ENCODE results near the gene PDPK1.

PDPK1 gene

DNA sequence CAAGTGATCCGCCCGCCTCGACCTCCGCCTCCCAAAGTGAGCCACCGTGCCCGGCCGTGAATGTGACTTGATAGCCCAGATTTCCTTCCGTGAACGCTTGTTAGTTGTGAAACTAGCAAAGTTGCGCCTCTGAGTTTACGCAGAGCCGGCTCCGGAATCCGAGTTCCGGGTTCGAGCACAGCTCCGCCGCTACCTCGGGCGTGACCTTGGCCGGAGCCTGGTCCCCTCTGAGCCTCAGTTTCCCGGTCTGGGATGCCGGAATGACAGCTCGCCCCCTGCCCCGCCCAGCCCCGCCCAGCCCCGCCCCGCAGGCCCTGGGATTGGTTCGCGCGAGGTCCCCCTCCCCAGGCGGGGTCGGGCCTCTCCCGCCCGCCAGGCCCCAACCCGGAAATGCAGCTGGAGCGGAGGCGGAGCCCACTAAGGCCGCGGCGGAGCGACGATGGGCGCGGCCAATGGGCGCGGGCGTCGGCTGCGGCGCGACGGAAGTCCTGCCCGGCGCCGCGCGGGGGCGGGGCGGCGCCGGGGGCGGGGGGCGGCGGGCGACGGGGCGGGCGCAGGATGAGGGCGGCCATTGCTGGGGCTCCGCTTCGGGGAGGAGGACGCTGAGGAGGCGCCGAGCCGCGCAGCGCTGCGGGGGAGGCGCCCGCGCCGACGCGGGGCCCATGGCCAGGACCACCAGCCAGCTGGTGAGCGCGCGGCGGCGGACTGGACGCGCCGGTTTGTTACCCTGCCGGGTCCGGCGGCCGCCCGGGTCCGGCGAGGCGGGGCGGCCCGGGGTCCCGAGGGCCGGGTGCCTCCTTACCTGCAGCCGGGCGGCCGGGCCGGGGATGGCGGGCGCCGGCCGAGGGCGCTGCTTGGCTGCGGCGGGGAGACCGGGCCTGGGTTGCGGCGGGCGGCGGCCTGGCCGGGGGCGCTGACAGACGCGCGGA lies at the start of gene PDPK1:
Gene PDPK1 (plus strand): TSS at position 571 of the 929 bp plus-strand sequence. CDS start 92 bp downstream, at position 663.
- Mint-ChIP-seq H3K9me3 (no peaks in the 10 kb centered on the region), H3K27ac (peak within 1 kb of the TSS; percentile 95 to 97), H3K4me3 (peak within 1 kb of the TSS; percentile 88 to 94), H3K27me3 (no peaks in the 10 kb centered on the region), H3K4me1 (peaks cover 47% of the 10 kb centered on the region)
- ATAC-seq = peak; percentile 90
- peak; percentile 95 to 96 for DNase-seq

DNA sequence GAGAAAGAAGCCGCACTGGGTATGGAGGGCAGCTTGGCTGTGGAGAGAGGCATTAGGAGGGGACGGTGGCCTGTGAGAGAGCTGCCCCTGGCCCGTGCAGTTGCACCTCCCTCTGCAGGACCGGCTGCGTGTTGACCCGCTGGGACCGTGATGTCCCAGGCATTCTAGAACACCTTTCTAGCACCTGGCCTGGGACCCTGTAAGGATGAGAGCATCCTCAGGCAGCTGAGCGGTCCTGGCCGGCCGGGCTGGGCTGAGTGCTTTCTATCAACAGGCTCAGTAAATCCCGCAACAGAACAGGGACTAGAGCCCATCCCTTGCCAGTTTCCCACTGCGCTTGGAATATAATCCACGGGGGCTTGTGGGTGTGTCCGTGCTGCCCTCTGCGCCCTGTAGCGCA lies 48.2 kb upstream of the PDPK1 start:
- Mint-ChIP-seq H3K27ac (peak overlapping the region in 1 of 2 donors; percentile 19), H3K9me3 (no peaks in the 10 kb centered on the region), H3K27me3 (no peaks in the 10 kb centered on the region), H3K4me3 (no peak overlapping the region), H3K4me1 (peaks cover 23% of the 10 kb centered on the region)
- ATAC-seq (no peak), DNase-seq (no peak)

DNA sequence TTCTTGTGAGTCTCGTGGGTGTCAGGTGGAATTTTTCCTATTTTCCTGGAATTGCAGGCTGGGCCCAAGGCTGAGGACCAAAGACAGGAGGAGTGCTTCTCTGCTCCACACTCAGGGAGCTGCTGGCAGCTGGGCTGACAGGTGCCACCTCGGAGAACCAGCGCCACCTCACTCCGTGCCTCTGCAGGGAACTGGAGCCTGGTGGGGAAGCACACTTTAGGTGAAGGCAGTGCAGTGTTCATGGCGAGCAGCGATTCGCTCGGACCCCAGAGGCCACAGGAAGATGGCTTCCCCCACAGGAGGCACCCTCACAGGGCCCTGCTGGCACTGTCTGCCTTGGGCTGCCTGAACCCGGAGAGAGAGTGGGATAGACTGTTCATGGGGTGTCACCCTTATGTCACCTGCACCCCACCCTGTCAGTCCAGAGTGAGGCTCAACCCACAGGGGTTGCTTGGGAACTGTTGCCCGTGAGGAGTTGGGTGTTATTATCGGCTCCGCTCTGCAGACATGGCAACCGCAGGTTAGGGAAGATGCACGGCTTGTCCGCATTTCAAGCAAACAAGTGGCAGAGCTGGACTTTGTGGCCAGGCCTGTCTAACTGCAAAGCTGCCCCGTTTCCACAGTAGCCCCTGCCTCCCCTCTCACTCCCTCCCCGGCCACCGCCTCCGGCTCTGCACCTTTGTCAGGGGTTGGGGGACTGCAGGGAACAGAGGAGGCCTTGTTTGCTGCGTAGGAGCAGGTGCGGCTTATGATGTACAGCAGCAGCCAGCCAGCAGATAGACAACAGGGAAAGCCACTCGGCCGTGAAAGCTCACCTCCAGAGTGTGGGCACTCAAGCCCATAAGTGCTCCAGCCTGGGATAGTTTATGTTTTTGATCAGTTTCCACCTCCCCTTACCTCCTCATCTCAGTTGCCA lies 47.4 kb upstream of the PDPK1 start:
- ATAC-seq (no peak), DNase-seq (no peak)
- Mint-ChIP-seq H3K27ac (no peak overlapping the region), H3K9me3 (no peaks in the 10 kb centered on the region), H3K4me3 (no peak overlapping the region), H3K4me1 (peaks cover 23% of the 10 kb centered on the region), H3K27me3 (no peaks in the 10 kb centered on the region)

DNA sequence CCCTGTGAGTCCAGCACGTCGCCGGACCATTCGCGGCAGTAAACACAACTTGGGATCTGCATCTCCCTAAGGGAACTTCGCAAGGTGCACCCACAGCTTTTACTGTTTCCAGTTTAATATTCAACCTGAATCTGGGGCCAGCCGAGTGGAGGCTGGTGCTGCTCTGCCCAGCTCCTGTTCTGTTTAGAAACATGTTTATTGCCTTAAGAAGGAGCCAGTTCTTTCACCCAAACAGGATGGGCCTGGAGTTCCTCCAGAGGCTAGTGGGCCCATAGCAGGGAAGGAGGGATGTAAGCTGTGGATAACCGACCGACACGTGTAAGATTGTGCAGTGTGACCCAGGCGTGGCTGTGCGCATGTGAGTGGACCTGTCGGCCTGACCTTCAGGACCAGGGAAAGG lies 45.5 kb upstream of the PDPK1 start:
- ATAC-seq = no peak

GRCh38 chr16:2493605-2494004 lies 44.2 kb upstream of the PDPK1 start:
- ATAC-seq (no peak), DNase-seq (no peak)
- H3K27me3 Mint-ChIP-seq = no peaks in the 10 kb centered on the region
- H3K4me1 Mint-ChIP-seq = no peaks in the 10 kb centered on the region
- no peak overlapping the region for H3K4me3 Mint-ChIP-seq
- H3K9me3 Mint-ChIP-seq = no peaks in the 10 kb centered on the region
- H3K27ac Mint-ChIP-seq = peak overlapping the region in 1 of 2 donors; percentile 86

More for the DNA sequence above, 45.5 kb upstream of the PDPK1 start:
- H3K4me1 Mint-ChIP-seq = peaks cover 10% of the 10 kb centered on the region
- H3K27me3 Mint-ChIP-seq = no peaks in the 10 kb centered on the region
- no peak for DNase-seq
- no peaks in the 10 kb centered on the region for H3K9me3 Mint-ChIP-seq
- peak overlapping the region in 1 of 2 donors; percentile 34 for H3K27ac Mint-ChIP-seq
- H3K4me3 Mint-ChIP-seq = no peak overlapping the region

DNA sequence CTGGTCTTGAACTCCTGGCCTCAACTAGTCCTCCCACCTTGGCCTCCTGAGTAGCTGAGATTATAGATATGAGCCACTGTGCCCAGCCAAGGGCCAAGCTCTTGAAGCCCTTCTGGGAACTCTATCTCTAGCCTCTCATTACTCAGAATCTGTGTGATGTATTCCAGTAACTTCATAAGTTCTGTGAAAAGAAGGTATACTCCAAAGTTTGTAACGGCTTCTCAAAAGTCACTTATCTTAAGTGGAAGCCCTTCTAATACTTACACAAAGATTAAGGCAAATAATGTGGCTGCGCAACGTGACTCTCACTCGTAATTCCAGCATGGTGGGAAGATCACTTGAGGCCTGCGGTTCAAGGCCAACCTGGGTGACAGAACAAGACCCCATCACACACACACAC lies 43.2 kb upstream of the PDPK1 start:
- no peak for ATAC-seq
- H3K9me3 Mint-ChIP-seq = no peaks in the 10 kb centered on the region
- no peaks in the 10 kb centered on the region for H3K4me1 Mint-ChIP-seq
- no peak for DNase-seq
- no peak overlapping the region for H3K4me3 Mint-ChIP-seq
- no peak overlapping the region for H3K27ac Mint-ChIP-seq
- H3K27me3 Mint-ChIP-seq = no peaks in the 10 kb centered on the region

GRCh38 chr16:2495041-2495440 lies 42.8 kb upstream of the PDPK1 start:
- Mint-ChIP-seq H3K9me3 (no peaks in the 10 kb centered on the region), H3K27me3 (no peaks in the 10 kb centered on the region), H3K4me3 (no peak overlapping the region), H3K4me1 (no peaks in the 10 kb centered on the region), H3K27ac (no peak overlapping the region)
- ATAC-seq = no peak
- DNase-seq = no peak

- Mint-ChIP-seq H3K4me1 (no peaks in the 10 kb centered on the region), H3K4me3 (no peak overlapping the region), H3K9me3 (no peaks in the 10 kb centered on the region), H3K27ac (no peak overlapping the region), H3K27me3 (no peaks in the 10 kb centered on the region)
- no peak for ATAC-seq
- DNase-seq = no peak
Measured at GRCh38 chr16:2496223-2497115, 41.4 kb upstream of the PDPK1 start.

- DNase-seq (no peak), ATAC-seq (no peak)
- H3K4me3 Mint-ChIP-seq = no peak overlapping the region
- H3K27ac Mint-ChIP-seq = no peak overlapping the region
- H3K4me1 Mint-ChIP-seq = no peaks in the 10 kb centered on the region
- H3K27me3 Mint-ChIP-seq = no peaks in the 10 kb centered on the region
- H3K9me3 Mint-ChIP-seq = no peaks in the 10 kb centered on the region
Measured at GRCh38 chr16:2497116-2497630, 40.6 kb upstream of the PDPK1 start.

DNA sequence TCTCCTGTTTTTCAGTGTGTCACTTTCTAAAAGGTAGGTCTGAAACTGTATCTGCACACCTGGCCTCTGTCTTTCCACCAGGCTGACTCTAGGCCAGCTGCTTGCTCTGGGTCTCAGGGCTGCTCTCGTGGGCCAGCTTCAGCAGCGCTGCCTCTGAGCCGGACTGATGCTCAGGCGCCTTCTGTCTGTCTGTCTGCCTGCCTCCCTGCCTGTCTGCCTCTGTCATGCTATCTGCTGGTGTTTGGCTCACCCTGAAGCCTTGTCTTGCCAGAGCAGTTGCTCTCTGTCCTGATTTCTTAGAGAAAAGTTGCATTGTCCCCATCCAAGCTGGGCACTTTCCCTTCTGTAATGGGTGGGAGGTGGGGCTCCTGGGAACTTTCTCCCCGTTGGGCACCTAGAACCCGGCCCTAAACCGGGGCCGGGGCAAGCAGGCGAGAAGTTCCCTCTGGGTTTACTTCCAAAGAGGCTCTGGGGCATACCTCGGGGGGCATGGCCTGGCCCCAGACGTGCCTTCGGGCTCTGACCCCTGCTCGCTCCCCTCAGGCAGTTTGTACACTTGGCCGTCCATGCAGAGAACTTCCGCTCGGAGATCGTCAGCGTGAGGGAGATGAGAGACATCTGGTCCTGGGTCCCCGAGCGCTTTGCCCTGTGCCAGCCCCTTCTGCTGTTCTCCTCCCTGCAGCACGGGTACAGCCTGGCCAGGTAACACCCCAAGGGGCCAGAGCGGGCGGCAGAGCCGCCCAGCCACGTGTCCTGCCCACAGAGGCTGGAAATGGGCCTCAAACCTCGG lies 39.9 kb upstream of the PDPK1 start:
- DNase-seq (no peak), ATAC-seq (no peak)
- no peak overlapping the region for H3K27ac Mint-ChIP-seq
- H3K9me3 Mint-ChIP-seq = no peaks in the 10 kb centered on the region
- H3K27me3 Mint-ChIP-seq = no peaks in the 10 kb centered on the region
- no peak overlapping the region for H3K4me3 Mint-ChIP-seq
- no peaks in the 10 kb centered on the region for H3K4me1 Mint-ChIP-seq

DNA sequence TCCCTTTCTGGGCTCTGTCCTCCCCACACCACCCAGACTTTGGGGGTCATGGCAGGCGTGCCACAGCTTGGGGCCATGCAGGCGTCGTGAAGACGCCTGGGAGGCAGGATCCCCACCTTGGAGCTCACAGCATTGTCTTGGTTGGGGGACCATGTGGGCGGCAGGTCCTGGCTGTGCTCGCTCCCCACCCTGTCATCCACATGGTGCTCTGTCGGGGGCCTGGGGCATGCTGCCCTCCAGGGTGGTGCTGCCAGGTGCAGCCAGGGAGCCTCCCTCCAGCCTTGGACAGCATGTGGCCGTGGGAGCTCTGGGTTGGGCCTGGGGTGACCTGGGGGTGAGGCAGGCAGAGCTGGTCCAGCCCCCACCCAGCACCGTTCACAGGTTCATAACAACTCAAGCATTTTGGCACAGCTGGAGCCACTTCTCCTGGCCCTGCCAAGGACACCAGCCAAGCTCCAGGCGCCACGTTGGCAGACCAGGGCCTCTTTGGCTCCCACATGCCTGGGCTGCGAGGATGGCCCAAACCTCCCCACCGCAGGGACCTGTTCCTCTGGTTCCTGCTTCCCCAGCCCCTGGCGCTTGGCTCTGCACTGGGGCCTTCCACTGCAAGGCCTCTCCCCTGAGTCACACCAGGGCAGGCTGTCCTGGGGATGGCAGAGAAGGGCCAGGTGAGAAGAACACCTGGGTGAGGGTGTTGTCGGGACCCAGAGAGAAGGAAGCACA lies 39.1 kb upstream of the PDPK1 start:
- Mint-ChIP-seq H3K9me3 (no peaks in the 10 kb centered on the region), H3K27ac (peak overlapping the region in 1 of 2 donors; percentile 65), H3K27me3 (no peaks in the 10 kb centered on the region), H3K4me1 (no peaks in the 10 kb centered on the region), H3K4me3 (no peak overlapping the region)
- DNase-seq (no peak), ATAC-seq (no peak)

GRCh38 chr16:2499454-2499853 lies 38.4 kb upstream of the PDPK1 start:
- H3K4me3 Mint-ChIP-seq = no peak overlapping the region
- H3K9me3 Mint-ChIP-seq = no peaks in the 10 kb centered on the region

DNA sequence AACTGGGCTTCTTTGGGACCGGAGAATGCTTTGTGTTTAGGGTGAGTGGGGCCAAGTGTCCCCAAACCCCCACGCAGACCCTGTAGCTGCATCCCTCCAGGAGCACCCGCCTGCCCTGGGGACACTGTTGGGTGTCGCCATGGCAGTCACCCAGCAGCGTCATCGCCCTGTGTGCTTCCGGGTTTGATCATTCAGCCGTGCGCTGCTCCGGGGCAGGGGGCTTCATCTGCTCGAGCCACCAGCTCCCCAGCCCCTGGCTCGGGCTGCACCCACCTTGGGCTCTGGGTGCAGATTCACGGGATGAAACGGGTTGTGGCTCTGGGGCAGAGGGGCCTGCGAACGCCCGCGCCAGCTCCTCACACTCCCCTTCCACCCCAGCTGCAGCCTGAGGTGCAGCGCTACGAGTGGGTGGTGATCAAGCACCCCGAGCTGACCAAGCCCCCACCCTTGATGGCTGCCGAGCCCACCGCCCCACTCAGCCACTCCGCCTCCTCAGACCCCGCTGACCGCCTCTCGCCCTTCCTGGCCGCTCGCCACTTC lies 37.9 kb upstream of the PDPK1 start:
- Mint-ChIP-seq H3K9me3 (no peaks in the 10 kb centered on the region), H3K27ac (no peak overlapping the region), H3K27me3 (no peaks in the 10 kb centered on the region), H3K4me3 (no peak overlapping the region), H3K4me1 (no peaks in the 10 kb centered on the region)
- ATAC-seq (no peak), DNase-seq (no peak)

More at GRCh38 chr16:2499454-2499853, 38.4 kb upstream of the PDPK1 start:
- Mint-ChIP-seq H3K27ac (no peak overlapping the region), H3K27me3 (no peaks in the 10 kb centered on the region), H3K4me1 (no peaks in the 10 kb centered on the region)
- no peak for ATAC-seq
- no peak for DNase-seq

Measured in stimulated activated naive CD8-positive, alpha-beta T cell treated with anti-CD3 and anti-CD28 coated beads, Interleukin-15, amount 100 ng/mL, for 72 hours (primary cell).